H4 (cell line): ENCODE data around the gene ARFGAP3. TPM values are rescaled to one million over a fixed set of nuclear protein-coding genes. Genes with fewer than 3 reads are reported as not detected.
A peak's percentile ranks its signal among the peaks of the same experiment; 100 is the strongest.
"Not testable (repeated sequence)": the region's sequence is repeated elsewhere in the genome, so short reads cannot be mapped to it uniquely, and the experiment has no call there.

Source experiments
- DNase-seq: peaks from one replicate; pipeline ENCODE4 v3.0.0-alpha.2; 2015; ENCODE audit warnings: low spot score
- total RNA-seq: library from RNA; depleted of rRNA; stranded (reverse); fragments of >200 nt; shearing (Covaris generic); gene quantifications from 2 replicates; pipeline ENCODE4 v1.2.3, GENCODE V29; 2014; rRNA removed

ARFGAP3 gene
- total RNA-seq, 1 experiment from 2014 or later, result 46.0 TPM

- no peak for DNase-seq
Observed at GRCh38 chr22:42769238-42769573, 87.9 kb downstream of the ARFGAP3 start.

- no peak for DNase-seq
Observed at GRCh38 chr22:42768385-42769035, 88.6 kb downstream of the ARFGAP3 start.

GRCh38 chr22:42766860-42767259 lies 90.2 kb downstream of the ARFGAP3 start:
- DNase-seq, result no peak

GRCh38 chr22:42764895-42765363 lies 92.1 kb downstream of the ARFGAP3 start:
- no peak for DNase-seq

GRCh38 chr22:42763965-42764480 lies 93.0 kb downstream of the ARFGAP3 start:
- DNase-seq, result no peak

GRCh38 chr22:42760806-42761565 lies 96.1 kb downstream of the ARFGAP3 start:
- no peak for DNase-seq

GRCh38 chr22:42758931-42759629 lies 98.0 kb downstream of the ARFGAP3 start:
- DNase-seq, result no peak

- peak; percentile 60 for DNase-seq
Observed at GRCh38 chr22:42755553-42755952, 101.5 kb downstream of the ARFGAP3 start.

- DNase-seq, result not testable (repeated sequence)
Observed at GRCh38 chr22:42755121-42755520, 102.0 kb downstream of the ARFGAP3 start.

- peak; percentile 76 for DNase-seq
Observed at GRCh38 chr22:42754658-42755057, 102.4 kb downstream of the ARFGAP3 start.

- no peak for DNase-seq
Observed at GRCh38 chr22:42752912-42753311, 104.2 kb downstream of the ARFGAP3 start.

- no peak for DNase-seq
Observed at GRCh38 chr22:42752230-42752746, 104.8 kb downstream of the ARFGAP3 start.

- not testable (repeated sequence) for DNase-seq
Observed at GRCh38 chr22:42750421-42750820, 106.7 kb downstream of the ARFGAP3 start.

- DNase-seq, result peak; percentile 73
Observed at GRCh38 chr22:42747701-42748513, 109.2 kb downstream of the ARFGAP3 start.

Other genes with a start within 250 kb of the ARFGAP3 start
- 20.2 and 27.8 TPM in 2 replicates for gene POLDIP3, start 242.4 kb downstream of the ARFGAP3 start, total RNA-seq
- gene ATP5MGL, start 216.7 kb downstream of the ARFGAP3 start, total RNA-seq, result not detected in 2 replicates
- gene CYB5R3, start 207.9 kb downstream of the ARFGAP3 start, total RNA-seq, result 44.0 and 48.4 TPM in 2 replicates
- gene A4GALT, start 136.4 kb downstream of the ARFGAP3 start, total RNA-seq, result 0.48 and 2.2 TPM in 2 replicates
- 52.4 and 56.9 TPM in 2 replicates for gene PACSIN2, start 157.9 kb upstream of the ARFGAP3 start, total RNA-seq
- 3.5 and 7.1 TPM in 2 replicates for gene TTLL1, start 232.1 kb upstream of the ARFGAP3 start, total RNA-seq